ENCODE data around the gene TBX3.

The TBX3 gene

GRCh38 chr12:114679942-114680341, 4.0 kb downstream of the TBX3 start:
- peaks cover 3% of the 10 kb centered on the region for H3K4me1 ChIP-seq (ENCODE audit: insufficient read depth, low read length)
- peaks cover 13 to 17% of the 10 kb centered on the region in 2 donors for H3K27me3 ChIP-seq (ENCODE audit: control insufficient read depth in 1 of 2, insufficient read depth in 2 of 2, low read length in 2 of 2)
- H3K4me3 ChIP-seq (ENCODE audit: low read depth in 1 of 2, low read length in 2 of 2), result no peak overlapping the region
- H3K9me3 ChIP-seq (ENCODE audit: low read length), result no peaks in the 10 kb centered on the region
- no peaks in the 10 kb centered on the region for H3K36me3 ChIP-seq (ENCODE audit: insufficient read depth, low read length)
- no peak overlapping the region for H3K27ac ChIP-seq (ENCODE audit: low read depth, low read length)
- no peak overlapping the region for H3K9ac ChIP-seq (ENCODE audit: low read length)

- Histone ChIP-seq H3K4me1 (ENCODE audit: insufficient read depth, low read length) (no peaks in the 10 kb centered on the region), H3K27me3 (ENCODE audit: control insufficient read depth in 1 of 2, insufficient read depth in 2 of 2, low read length in 2 of 2) (peaks cover 9 to 21% of the 10 kb centered on the region in 2 donors), H3K27ac (ENCODE audit: low read depth, low read length) (no peak overlapping the region), H3K9ac (ENCODE audit: low read length) (no peak overlapping the region), H3K9me3 (ENCODE audit: low read length) (no peaks in the 10 kb centered on the region), H3K36me3 (ENCODE audit: insufficient read depth, low read length) (no peaks in the 10 kb centered on the region), H3K4me3 (ENCODE audit: low read depth in 1 of 2, low read length in 2 of 2) (no peak overlapping the region)
Measured at GRCh38 chr12:114679452-114679875, 4.5 kb downstream of the TBX3 start.

- H3K9ac ChIP-seq (ENCODE audit: low read length), result no peak overlapping the region
- no peaks in the 10 kb centered on the region for H3K4me1 ChIP-seq (ENCODE audit: insufficient read depth, low read length)
- H3K4me3 ChIP-seq (ENCODE audit: low read depth in 1 of 2, low read length in 2 of 2), result no peak overlapping the region
- H3K36me3 ChIP-seq (ENCODE audit: insufficient read depth, low read length), result no peaks in the 10 kb centered on the region
- H3K9me3 ChIP-seq (ENCODE audit: low read length), result no peaks in the 10 kb centered on the region
- peaks cover 9 to 23% of the 10 kb centered on the region in 2 donors for H3K27me3 ChIP-seq (ENCODE audit: control insufficient read depth in 1 of 2, insufficient read depth in 2 of 2, low read length in 2 of 2)
- H3K27ac ChIP-seq (ENCODE audit: low read depth, low read length), result no peak overlapping the region
Measured at GRCh38 chr12:114678718-114679117, 5.3 kb downstream of the TBX3 start.

- Histone ChIP-seq H3K9ac (ENCODE audit: low read length) (no peak overlapping the region), H3K9me3 (ENCODE audit: low read length) (no peaks in the 10 kb centered on the region), H3K4me1 (ENCODE audit: insufficient read depth, low read length) (no peaks in the 10 kb centered on the region), H3K4me3 (ENCODE audit: low read depth in 1 of 2, low read length in 2 of 2) (no peak overlapping the region), H3K27ac (ENCODE audit: low read depth, low read length) (no peak overlapping the region), H3K36me3 (ENCODE audit: insufficient read depth, low read length) (no peaks in the 10 kb centered on the region), H3K27me3 (ENCODE audit: control insufficient read depth in 1 of 2, insufficient read depth in 2 of 2, low read length in 2 of 2) (peaks cover 9 to 27% of the 10 kb centered on the region in 2 donors)
Measured at GRCh38 chr12:114678028-114678427, 5.9 kb downstream of the TBX3 start.

GRCh38 chr12:114676142-114676741, 7.7 kb downstream of the TBX3 start:
- Histone ChIP-seq H3K4me3 (ENCODE audit: low read depth in 1 of 2, low read length in 2 of 2) (no peak overlapping the region), H3K9ac (ENCODE audit: low read length) (no peak overlapping the region), H3K36me3 (ENCODE audit: insufficient read depth, low read length) (no peaks in the 10 kb centered on the region), H3K27me3 (ENCODE audit: control insufficient read depth in 1 of 2, insufficient read depth in 2 of 2, low read length in 2 of 2) (peaks cover 14 to 33% of the 10 kb centered on the region in 2 donors), H3K9me3 (ENCODE audit: low read length) (no peaks in the 10 kb centered on the region), H3K4me1 (ENCODE audit: insufficient read depth, low read length) (no peaks in the 10 kb centered on the region), H3K27ac (ENCODE audit: low read depth, low read length) (no peak overlapping the region)

GRCh38 chr12:114674251-114675047, 9.5 kb downstream of the TBX3 start:
- H3K9me3 ChIP-seq (ENCODE audit: low read length), result no peaks in the 10 kb centered on the region
- H3K4me3 ChIP-seq (ENCODE audit: low read depth in 1 of 2, low read length in 2 of 2), result no peak overlapping the region
- H3K27ac ChIP-seq (ENCODE audit: low read depth, low read length), result no peak overlapping the region
- no peaks in the 10 kb centered on the region for H3K36me3 ChIP-seq (ENCODE audit: insufficient read depth, low read length)
- H3K4me1 ChIP-seq (ENCODE audit: insufficient read depth, low read length), result no peaks in the 10 kb centered on the region
- H3K27me3 ChIP-seq (ENCODE audit: control insufficient read depth in 1 of 2, insufficient read depth in 2 of 2, low read length in 2 of 2), result peaks cover 11 to 33% of the 10 kb centered on the region in 2 donors
- H3K9ac ChIP-seq (ENCODE audit: low read length), result no peak overlapping the region

- H3K27me3 ChIP-seq (ENCODE audit: control insufficient read depth in 1 of 2, insufficient read depth in 2 of 2, low read length in 2 of 2), result peaks cover 11 to 37% of the 10 kb centered on the region in 2 donors
- no peaks in the 10 kb centered on the region for H3K36me3 ChIP-seq (ENCODE audit: insufficient read depth, low read length)
- no peaks in the 10 kb centered on the region for H3K9me3 ChIP-seq (ENCODE audit: low read length)
- no peak overlapping the region for H3K4me3 ChIP-seq (ENCODE audit: low read depth in 1 of 2, low read length in 2 of 2)
- no peak overlapping the region for H3K27ac ChIP-seq (ENCODE audit: low read depth, low read length)
- H3K9ac ChIP-seq (ENCODE audit: low read length), result no peak overlapping the region
- H3K4me1 ChIP-seq (ENCODE audit: insufficient read depth, low read length), result no peaks in the 10 kb centered on the region
Measured at GRCh38 chr12:114673901-114674250, 10.1 kb downstream of the TBX3 start.

- Histone ChIP-seq H3K4me1 (ENCODE audit: insufficient read depth, low read length) (no peaks in the 10 kb centered on the region), H3K9me3 (ENCODE audit: low read length) (no peaks in the 10 kb centered on the region), H3K27me3 (ENCODE audit: control insufficient read depth in 1 of 2, insufficient read depth in 2 of 2, low read length in 2 of 2) (peaks cover 15 to 37% of the 10 kb centered on the region in 2 donors), H3K4me3 (ENCODE audit: low read depth in 1 of 2, low read length in 2 of 2) (no peak overlapping the region), H3K36me3 (ENCODE audit: insufficient read depth, low read length) (no peaks in the 10 kb centered on the region), H3K27ac (ENCODE audit: low read depth, low read length) (no peak overlapping the region), H3K9ac (ENCODE audit: low read length) (no peak overlapping the region)
Measured at GRCh38 chr12:114673169-114673833, 10.7 kb downstream of the TBX3 start.

- no peak overlapping the region for H3K4me3 ChIP-seq (ENCODE audit: low read depth in 1 of 2, low read length in 2 of 2)
- no peaks in the 10 kb centered on the region for H3K9me3 ChIP-seq (ENCODE audit: low read length)
- H3K4me1 ChIP-seq (ENCODE audit: insufficient read depth, low read length), result peaks cover 3% of the 10 kb centered on the region
- no peak overlapping the region for H3K9ac ChIP-seq (ENCODE audit: low read length)
- H3K27ac ChIP-seq (ENCODE audit: low read depth, low read length), result no peak overlapping the region
- peaks cover 20 to 40% of the 10 kb centered on the region in 2 donors for H3K27me3 ChIP-seq (ENCODE audit: control insufficient read depth in 1 of 2, insufficient read depth in 2 of 2, low read length in 2 of 2)
- no peaks in the 10 kb centered on the region for H3K36me3 ChIP-seq (ENCODE audit: insufficient read depth, low read length)
Measured at GRCh38 chr12:114672817-114673168, 11.2 kb downstream of the TBX3 start.

GRCh38 chr12:114671443-114672411, 12.2 kb downstream of the TBX3 start:
- Histone ChIP-seq H3K36me3 (ENCODE audit: insufficient read depth, low read length) (no peaks in the 10 kb centered on the region), H3K27ac (ENCODE audit: low read depth, low read length) (no peak overlapping the region), H3K9ac (ENCODE audit: low read length) (no peak overlapping the region), H3K9me3 (ENCODE audit: low read length) (no peaks in the 10 kb centered on the region), H3K4me1 (ENCODE audit: insufficient read depth, low read length) (peaks cover 6% of the 10 kb centered on the region), H3K4me3 (ENCODE audit: low read depth in 1 of 2, low read length in 2 of 2) (no peak overlapping the region), H3K27me3 (ENCODE audit: control insufficient read depth in 1 of 2, insufficient read depth in 2 of 2, low read length in 2 of 2) (peaks cover 31 to 51% of the 10 kb centered on the region in 2 donors)

GRCh38 chr12:114671066-114671442, 12.9 kb downstream of the TBX3 start:
- H3K4me3 ChIP-seq (ENCODE audit: low read depth in 1 of 2, low read length in 2 of 2), result no peak overlapping the region
- H3K9me3 ChIP-seq (ENCODE audit: low read length), result no peaks in the 10 kb centered on the region
- no peak overlapping the region for H3K27ac ChIP-seq (ENCODE audit: low read depth, low read length)
- peaks cover 6% of the 10 kb centered on the region for H3K4me1 ChIP-seq (ENCODE audit: insufficient read depth, low read length)
- peaks cover 33 to 46% of the 10 kb centered on the region in 2 donors for H3K27me3 ChIP-seq (ENCODE audit: control insufficient read depth in 1 of 2, insufficient read depth in 2 of 2, low read length in 2 of 2)
- H3K36me3 ChIP-seq (ENCODE audit: insufficient read depth, low read length), result no peaks in the 10 kb centered on the region
- H3K9ac ChIP-seq (ENCODE audit: low read length), result no peak overlapping the region

All from muscle layer of colon (tissue), 2 donors.